SK-N-SH (cell line): ENCODE results near the gene C1orf174. TPM values are rescaled to one million over a fixed set of nuclear protein-coding genes. Genes with fewer than 3 reads are reported as not detected.

Source experiments
- CTCF ChIA-PET: fragments of 300-600, 350-600 bp; formaldehyde crosslinking; extraction: SDS; loops from one replicate; lab custom pipeline; 2021; lab: Yijun Ruan, JAX
- POLR2A ChIA-PET: fragments of 350-600 bp; sonication (Branson Sonifier 250); formaldehyde crosslinking; extraction: SDS; loops from one replicate; lab custom pipeline; 2020; ENCODE audit warnings: antibody characterized with exemption, inconsistent platforms; lab: Yijun Ruan, JAX
- DNase-seq: peaks from one replicate; pipeline ENCODE4 v3.0.0; 2012
- H2AFZ ChIP-seq: fragments of 200-600 bp; sonication (generic); 2 replicates; pipeline ENCODE4 v1.8.1; 2016; ENCODE audit warnings: antibody characterized with exemption, mild to moderate bottlenecking, low read depth
- H3F3A ChIP-seq: fragments of 200-600 bp; sonication (generic); replicated peaks from 2 replicates; pipeline ENCODE3; 2016; ENCODE audit warnings: antibody characterized with exemption, mild to moderate bottlenecking; ENCODE audit not compliant: insufficient read depth
- H3K27ac ChIP-seq, 2 experiments: fragments of 200-500 bp in 1 of 2; fragments of 200-600 bp in 1 of 2; sonication (Bioruptor generic) in 1 of 2; sonication (generic), shearing (Covaris generic) in 1 of 2; 2 replicates each; pipeline versions ENCODE4 v1.5.1 to v1.6.1; 2014 to 2016; ENCODE audit warnings: low read depth in 2 of 2, inconsistent platforms in 1 of 2, low read length in 1 of 2, mild to moderate bottlenecking in 1 of 2, mixed read lengths in 1 of 2
- H3K27me3 ChIP-seq: fragments of 200-600 bp; sonication (generic), shearing (Covaris generic); 2 replicates; pipeline ENCODE4 v1.6.1; 2016; ENCODE audit warnings: mixed run types; ENCODE audit not compliant: insufficient read depth
- H3K36me3 ChIP-seq, 2 experiments: fragments of 200-500 bp in 1 of 2; fragments of 200-600 bp in 1 of 2; sonication (Bioruptor generic) in 1 of 2; sonication (generic) in 1 of 2; replicated peaks in 1 of 2; 2 replicates each; pipeline versions ENCODE3 to v1.5.1; 2014 to 2016; ENCODE audit warnings: low read length in 1 of 2, mild to moderate bottlenecking in 1 of 2; ENCODE audit not compliant: insufficient read depth in 2 of 2, control insufficient read depth in 1 of 2
- H3K4me1 ChIP-seq, 2 experiments: fragments of 200-500 bp in 1 of 2; fragments of 200-600 bp in 1 of 2; sonication (Bioruptor generic) in 1 of 2; sonication (generic), shearing (Covaris generic) in 1 of 2; 2 replicates each; pipeline versions ENCODE4 v1.5.1 to v1.6.1; 2014 to 2016; ENCODE audit warnings: low read depth in 1 of 2, low read length in 1 of 2, mixed run types in 1 of 2; ENCODE audit not compliant: insufficient read depth in 2 of 2, control insufficient read depth in 1 of 2
- H3K4me2 ChIP-seq: fragments of 200-600 bp; sonication (generic), shearing (Covaris generic); 2 replicates; pipeline ENCODE4 v1.6.1; 2017; ENCODE audit warnings: mixed run types
- H3K4me3 ChIP-seq, 2 experiments: fragments of 200-500 bp in 1 of 2; fragments of 200-600 bp in 1 of 2; sonication (Bioruptor generic) in 1 of 2; sonication (generic), shearing (Covaris generic) in 1 of 2; 2 replicates each; pipeline versions ENCODE4 v1.5.1 to v1.8.1; 2014 to 2016; ENCODE audit warnings: low read depth in 2 of 2, inconsistent platforms in 1 of 2, low read length in 1 of 2, mild to moderate bottlenecking in 1 of 2, mixed read lengths in 1 of 2, moderate library complexity in 1 of 2
- H3K79me2 ChIP-seq: fragments of 200-600 bp; sonication (generic); 2 replicates; pipeline ENCODE4 v1.8.1; 2017; ENCODE audit warnings: mild to moderate bottlenecking; ENCODE audit not compliant: insufficient read depth
- H3K9ac ChIP-seq: fragments of 200-600 bp; sonication (generic); 2 replicates; pipeline ENCODE4 v1.6.1; 2017; ENCODE audit warnings: mixed run types
- H3K9me2 ChIP-seq: fragments of 200-600 bp; sonication (generic); 2 replicates; pipeline ENCODE4 v1.6.1; 2017; ENCODE audit warnings: mixed run types
- H3K9me3 ChIP-seq: fragments of 200-600 bp; sonication (generic); 2 replicates; pipeline ENCODE4 v1.6.1; 2017; ENCODE audit warnings: mixed run types, mild to moderate bottlenecking, moderate library complexity
- H4K20me1 ChIP-seq: fragments of 200-600 bp; sonication (generic); 2 replicates; pipeline ENCODE4 v1.6.1; 2017; ENCODE audit warnings: mild to moderate bottlenecking, mixed run types; ENCODE audit not compliant: insufficient read depth
- EP300 ChIP-seq, 2 experiments: IDR thresholded peaks; 2 replicates each; pipeline versions ENCODE4 v1.4.0 to v1.6.1; 2012; ENCODE audit warnings: borderline replicate concordance in 1 of 2, low read depth in 1 of 2, low read length in 1 of 2
- FOSL2 ChIP-seq: IDR thresholded peaks from 2 replicates; pipeline ENCODE4 v1.4.0; 2012; ENCODE audit warnings: low read depth, mild to moderate bottlenecking, moderate library complexity, borderline replicate concordance
- FOXJ3 ChIP-seq: sonication (generic); formaldehyde crosslinking; IDR thresholded peaks from 2 replicates; pipeline ENCODE4 v1.5.1; 2020; ENCODE audit warnings: mild to moderate bottlenecking, missing genetic modification reagents
- GABPA ChIP-seq: IDR thresholded peaks from 2 replicates; pipeline ENCODE4 v1.4.0; 2012; ENCODE audit warnings: low read depth, mild to moderate bottlenecking
- RXRA ChIP-seq: IDR thresholded peaks from 2 replicates; pipeline ENCODE4 v1.4.0; 2012; ENCODE audit warnings: low read depth, mild to moderate bottlenecking, borderline replicate concordance
- SIN3A ChIP-seq: IDR thresholded peaks from 2 replicates; pipeline ENCODE4 v1.6.1; 2012; ENCODE audit warnings: low read depth, mild to moderate bottlenecking, low read length, moderate library complexity, borderline replicate concordance
- TAF1 ChIP-seq: IDR thresholded peaks from 2 replicates; pipeline ENCODE4 v1.6.1; 2012; ENCODE audit warnings: low read depth, mild to moderate bottlenecking, low read length, moderate library complexity, borderline replicate concordance
- TEAD4 ChIP-seq: IDR thresholded peaks from 2 replicates; pipeline ENCODE4 v1.4.0; 2012; ENCODE audit warnings: mild to moderate bottlenecking, borderline replicate concordance; ENCODE audit not compliant: insufficient read depth
- WGBS: methylation state at CpG from one replicate; pipeline ENCODE4 v1.1.6; 2017; ENCODE audit warnings: low lambda C conversion rate; 5-methylcytosine and 5-hydroxymethylcytosine counted together
- polyA plus RNA-seq, 3 experiments: library from polyadenylated mRNA; depleted of rRNA; stranded (reverse); fragments of >200 nt; gene quantifications; 2 replicates each; pipeline ENCODE4 v1.2.3, GENCODE V29; 2012
- TF ChIP-seq, protein P1 (sequence below): IDR thresholded peaks from 2 replicates; pipeline ENCODE4 v1.6.1; 2012; ENCODE audit warnings: mild to moderate bottlenecking, low read depth, low read length, moderate library complexity
- TF ChIP-seq, protein P2 (sequence below): fragments of 200-600 bp; sonication (generic); IDR thresholded peaks from 2 replicates; pipeline ENCODE4 v1.6.1; 2017; ENCODE audit warnings: antibody characterized with exemption, mild to moderate bottlenecking, moderate library complexity
- TF ChIP-seq, protein P3 (sequence below): IDR thresholded peaks from 2 replicates; pipeline ENCODE4; 2012

The C1orf174 gene
- polyA plus RNA-seq, 1 of the 3 experiments (the other 2 are of a cell fraction) = 21.4 TPM

DNA sequence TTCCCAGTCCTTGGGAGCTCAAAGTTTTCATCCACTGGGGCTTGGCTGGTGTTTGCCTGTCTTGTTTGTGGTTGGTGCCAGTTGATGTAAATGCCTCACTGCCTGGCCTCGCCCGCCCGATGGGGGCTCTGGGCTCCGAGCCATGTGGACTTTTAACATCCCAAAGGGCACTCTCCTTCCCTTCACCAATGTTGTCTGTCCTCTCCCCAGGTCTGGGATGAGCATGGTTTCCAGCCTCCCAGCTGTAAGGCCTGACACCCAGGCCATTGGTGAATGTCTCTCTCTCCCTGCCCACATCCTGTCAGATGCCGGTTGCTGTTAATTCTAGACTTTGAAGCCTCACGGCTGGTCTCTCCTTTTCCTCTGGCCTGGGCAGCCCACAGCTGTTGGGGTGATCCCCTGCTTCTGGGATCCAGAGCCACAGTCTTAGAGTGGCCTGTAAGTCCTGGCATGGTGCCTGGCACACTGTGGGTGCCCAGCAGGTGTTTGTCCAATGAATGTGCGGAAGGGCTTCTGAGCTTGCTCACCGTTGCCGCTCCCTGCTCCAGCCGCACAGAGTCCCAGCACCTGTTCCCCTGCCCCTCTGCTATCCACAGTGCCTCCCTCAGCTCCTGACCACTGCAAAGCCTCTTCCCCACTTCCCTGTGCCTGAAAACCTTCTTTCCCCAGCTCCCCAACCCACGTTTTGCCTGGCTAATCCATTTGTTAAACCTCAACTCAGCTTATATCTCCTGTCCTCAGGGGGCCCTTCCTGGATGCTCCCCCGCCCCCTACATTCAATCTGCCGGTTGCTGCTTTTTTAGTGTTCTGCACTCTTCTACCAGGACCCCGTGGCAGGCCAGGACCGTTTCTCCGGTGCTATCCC lies 3.3 kb upstream of the C1orf174 start (continued):
- TF ChIP-seq, protein P1, sequence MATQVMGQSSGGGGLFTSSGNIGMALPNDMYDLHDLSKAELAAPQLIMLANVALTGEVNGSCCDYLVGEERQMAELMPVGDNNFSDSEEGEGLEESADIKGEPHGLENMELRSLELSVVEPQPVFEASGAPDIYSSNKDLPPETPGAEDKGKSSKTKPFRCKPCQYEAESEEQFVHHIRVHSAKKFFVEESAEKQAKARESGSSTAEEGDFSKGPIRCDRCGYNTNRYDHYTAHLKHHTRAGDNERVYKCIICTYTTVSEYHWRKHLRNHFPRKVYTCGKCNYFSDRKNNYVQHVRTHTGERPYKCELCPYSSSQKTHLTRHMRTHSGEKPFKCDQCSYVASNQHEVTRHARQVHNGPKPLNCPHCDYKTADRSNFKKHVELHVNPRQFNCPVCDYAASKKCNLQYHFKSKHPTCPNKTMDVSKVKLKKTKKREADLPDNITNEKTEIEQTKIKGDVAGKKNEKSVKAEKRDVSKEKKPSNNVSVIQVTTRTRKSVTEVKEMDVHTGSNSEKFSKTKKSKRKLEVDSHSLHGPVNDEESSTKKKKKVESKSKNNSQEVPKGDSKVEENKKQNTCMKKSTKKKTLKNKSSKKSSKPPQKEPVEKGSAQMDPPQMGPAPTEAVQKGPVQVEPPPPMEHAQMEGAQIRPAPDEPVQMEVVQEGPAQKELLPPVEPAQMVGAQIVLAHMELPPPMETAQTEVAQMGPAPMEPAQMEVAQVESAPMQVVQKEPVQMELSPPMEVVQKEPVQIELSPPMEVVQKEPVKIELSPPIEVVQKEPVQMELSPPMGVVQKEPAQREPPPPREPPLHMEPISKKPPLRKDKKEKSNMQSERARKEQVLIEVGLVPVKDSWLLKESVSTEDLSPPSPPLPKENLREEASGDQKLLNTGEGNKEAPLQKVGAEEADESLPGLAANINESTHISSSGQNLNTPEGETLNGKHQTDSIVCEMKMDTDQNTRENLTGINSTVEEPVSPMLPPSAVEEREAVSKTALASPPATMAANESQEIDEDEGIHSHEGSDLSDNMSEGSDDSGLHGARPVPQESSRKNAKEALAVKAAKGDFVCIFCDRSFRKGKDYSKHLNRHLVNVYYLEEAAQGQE = no peak
- no peak for TF ChIP-seq RXRA
- TF ChIP-seq FOXJ3 (CRISPR knock-in tag) = no peak
- no peak for TF ChIP-seq GABPA
- TF ChIP-seq, protein P2, sequence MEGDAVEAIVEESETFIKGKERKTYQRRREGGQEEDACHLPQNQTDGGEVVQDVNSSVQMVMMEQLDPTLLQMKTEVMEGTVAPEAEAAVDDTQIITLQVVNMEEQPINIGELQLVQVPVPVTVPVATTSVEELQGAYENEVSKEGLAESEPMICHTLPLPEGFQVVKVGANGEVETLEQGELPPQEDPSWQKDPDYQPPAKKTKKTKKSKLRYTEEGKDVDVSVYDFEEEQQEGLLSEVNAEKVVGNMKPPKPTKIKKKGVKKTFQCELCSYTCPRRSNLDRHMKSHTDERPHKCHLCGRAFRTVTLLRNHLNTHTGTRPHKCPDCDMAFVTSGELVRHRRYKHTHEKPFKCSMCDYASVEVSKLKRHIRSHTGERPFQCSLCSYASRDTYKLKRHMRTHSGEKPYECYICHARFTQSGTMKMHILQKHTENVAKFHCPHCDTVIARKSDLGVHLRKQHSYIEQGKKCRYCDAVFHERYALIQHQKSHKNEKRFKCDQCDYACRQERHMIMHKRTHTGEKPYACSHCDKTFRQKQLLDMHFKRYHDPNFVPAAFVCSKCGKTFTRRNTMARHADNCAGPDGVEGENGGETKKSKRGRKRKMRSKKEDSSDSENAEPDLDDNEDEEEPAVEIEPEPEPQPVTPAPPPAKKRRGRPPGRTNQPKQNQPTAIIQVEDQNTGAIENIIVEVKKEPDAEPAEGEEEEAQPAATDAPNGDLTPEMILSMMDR = no peak

DNA sequence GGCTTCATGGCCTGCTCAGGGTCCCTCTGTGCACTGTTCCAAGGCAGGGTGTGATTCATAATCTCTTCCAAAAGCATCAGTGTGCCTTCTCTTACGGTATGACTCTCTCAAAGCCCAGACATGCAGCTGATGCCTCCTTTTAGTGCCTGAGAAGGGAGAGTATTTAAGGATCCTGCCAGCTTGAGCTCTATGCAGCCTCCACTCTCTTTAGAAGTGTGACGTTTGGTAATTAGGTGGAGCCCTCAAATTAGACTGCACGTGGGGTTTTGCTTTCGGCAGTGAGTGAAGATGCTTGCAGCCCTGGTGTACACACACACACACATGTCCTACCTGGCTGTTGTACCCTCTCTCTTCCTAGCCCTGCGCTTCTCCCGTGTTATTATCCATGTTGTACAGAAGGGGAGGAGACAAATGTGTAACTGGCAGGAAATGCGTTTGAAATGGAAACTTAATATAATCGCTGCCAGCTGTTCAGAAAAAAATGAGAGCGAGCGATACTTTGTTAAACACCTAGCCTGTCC lies 2.6 kb upstream of the C1orf174 start:
- Histone ChIP-seq H3K9ac (no peak overlapping the region), H3K9me3 (no peaks in the 10 kb centered on the region), H3K36me3 (peaks cover 0 to 12% of the 10 kb centered on the region in 2 experiments), H3K9me2 (no peaks in the 10 kb centered on the region), H3K4me3 (no peak overlapping the region), H4K20me1 (no peaks in the 10 kb centered on the region), H3K79me2 (peaks cover 23% of the 10 kb centered on the region), H3F3A (no peaks in the 10 kb centered on the region), H2AFZ (no peak overlapping the region), H3K27me3 (no peaks in the 10 kb centered on the region), H3K4me1 (peaks cover 0 to 18% of the 10 kb centered on the region in 2 experiments; a peak in 1 of 4 replicates), H3K4me2 (no peak overlapping the region), H3K27ac (no peak overlapping the region)
- no peak for DNase-seq
- TF ChIP-seq FOSL2 (no peak), GABPA (no peak), SIN3A (no peak), TEAD4 (no peak), TAF1 (no peak), EP300 (IDR thresholded peaks at IDR 0.05; ENCODE audit: borderline replicate concordance in 1 of 2, low read depth in 1 of 2, low read length in 1 of 2) (no peak)
- TF ChIP-seq, protein P3, sequence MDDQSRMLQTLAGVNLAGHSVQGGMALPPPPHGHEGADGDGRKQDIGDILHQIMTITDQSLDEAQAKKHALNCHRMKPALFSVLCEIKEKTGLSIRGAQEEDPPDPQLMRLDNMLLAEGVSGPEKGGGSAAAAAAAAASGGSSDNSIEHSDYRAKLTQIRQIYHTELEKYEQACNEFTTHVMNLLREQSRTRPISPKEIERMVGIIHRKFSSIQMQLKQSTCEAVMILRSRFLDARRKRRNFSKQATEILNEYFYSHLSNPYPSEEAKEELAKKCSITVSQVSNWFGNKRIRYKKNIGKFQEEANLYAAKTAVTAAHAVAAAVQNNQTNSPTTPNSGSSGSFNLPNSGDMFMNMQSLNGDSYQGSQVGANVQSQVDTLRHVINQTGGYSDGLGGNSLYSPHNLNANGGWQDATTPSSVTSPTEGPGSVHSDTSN = no peak
- ChIA-PET CTCF (interaction anchor here (1.4 to 1.7 kb wide), 2 partner anchors 8 to 117 kb away, joined by 3 to 5 read pairs; no protein-coding TSS in a partner anchor), POLR2A (no interaction called here)
- WGBS = 87% methylated on average over 10 of the region's 10 CpGs
